ENCODE measurements around the gene FBL. TPM values are rescaled to one million over a fixed set of nuclear protein-coding genes. Genes with fewer than 3 reads are reported as not detected.
"Not testable (repeated sequence)": the region's sequence is repeated elsewhere in the genome, so short reads cannot be mapped to it uniquely, and the experiment has no call there.

Gene FBL
- total RNA-seq (100 to 1,000 TPM; 291 to 348 (median 299) TPM), total RNA-seq (70.2 to 289 (median 98.6) reads per million in 29 experiments)
- 334 TPM for total RNA-seq (2013)

GRCh38 chr19:39845933-39846677, at the start of gene FBL:
TSS of gene FBL (minus strand) at chr19:39846379. CDS start at chr19:39846300, 79 bp downstream.
- ATAC-seq (replicated peaks in 1 of 4) (peak; percentile 92 to 94 (median 94)), DNase-seq (peak; percentile 90 to 99 (median 96))
- WGBS (ENCODE audit: insufficient coverage): under 1% methylated on average over 57 of the region's 57 CpGs
- Mint-ChIP-seq H3K36me3 (no peaks in the 10 kb centered on the region), H3K27me3 (no peaks in the 10 kb centered on the region), H3K4me3 (peak within 1 kb of the TSS; percentile 83 to 87 (median 87)), H3K9me3 (no peaks in the 10 kb centered on the region), H3K27ac (peak within 1 kb of the TSS; percentile 91 to 95), H3K4me1 (peaks cover 50 to 55% (median 54%) of the 10 kb centered on the region in 3 donors)
- H3K27me3 ChIP-seq (replicated peaks in 1 of 2; ENCODE audit: control insufficient read depth in 2 of 2, extremely low read depth in 1 of 2, insufficient read depth in 2 of 2, low read length in 1 of 2): no peaks in the 10 kb centered on the region
- CTCF ChIA-PET: interaction anchor here (0.5 to 6.2 kb wide), 9 partner anchors 10 to 1709 kb away, joined by 3 to 69 read pairs (median 7); partner anchors contain the start of genes DYRK1B (in 1 of the 2) and PSMC4 (in 1 of the 2)
- H3K4me1 ChIP-seq (ENCODE audit: control insufficient read depth in 1 of 2, extremely low read depth in 1 of 2, insufficient read depth in 2 of 2, low read length in 2 of 2): peaks cover 7 to 44% of the 10 kb centered on the region in 2 experiments
- H3K4me3 ChIP-seq (ENCODE audit: control insufficient read depth in 1 of 2, extremely low read depth in 1 of 2, low read length in 1 of 2): peak within 1 kb of the TSS; percentile 85 to 92
- H3K9me3 ChIP-seq: no peaks in the 10 kb centered on the region
- H3K27ac ChIP-seq (ENCODE audit: low read length): peak within 1 kb of the TSS; percentile 92
- POLR2A ChIA-PET: interaction anchor here (0.5 to 3.0 kb wide), 3 partner anchors 12 to 124 kb away, joined by 4 to 14 read pairs (median 5); partner anchors contain the start of genes DYRK1B (in 1 of the 2) and PSMC4 (in 1 of the 2)
- H3K36me3 ChIP-seq (ENCODE audit: control insufficient read depth in 2 of 2, extremely low read depth in 1 of 2, insufficient read depth in 1 of 2, low read length in 1 of 2): no peaks in the 10 kb centered on the region

- H3K4me3 Mint-ChIP-seq; H3K9me3 ChIP-seq; DNase-seq; H3K27ac ChIP-seq (ENCODE audit: low read length); H3K4me3 ChIP-seq (ENCODE audit: control insufficient read depth in 1 of 2, extremely low read depth in 1 of 2, low read length in 1 of 2); H3K27me3 Mint-ChIP-seq; H3K27me3 ChIP-seq (replicated peaks in 1 of 2; ENCODE audit: control insufficient read depth in 2 of 2, extremely low read depth in 1 of 2, insufficient read depth in 2 of 2, low read length in 1 of 2); H3K9me3 Mint-ChIP-seq; ATAC-seq (replicated peaks in 1 of 4); POLR2A ChIA-PET; H3K36me3 Mint-ChIP-seq: not testable (repeated sequence)
- WGBS (ENCODE audit: insufficient coverage): 98% methylated on average over 6 of the region's 11 CpGs
- Histone ChIP-seq H3K36me3 (ENCODE audit: control insufficient read depth in 2 of 2, extremely low read depth in 1 of 2, insufficient read depth in 1 of 2, low read length in 1 of 2) (peaks cover 3 to 15% of the 10 kb centered on the region in 2 donors), H3K4me1 (ENCODE audit: control insufficient read depth in 1 of 2, extremely low read depth in 1 of 2, insufficient read depth in 2 of 2, low read length in 2 of 2) (peaks cover 0 to 19% of the 10 kb centered on the region in 2 experiments)
- H3K27ac Mint-ChIP-seq: peak overlapping the region in 1 of 2 donors; percentile 74
- H3K4me1 Mint-ChIP-seq: peaks cover 3 to 25% (median 15%) of the 10 kb centered on the region in 3 donors
- CTCF ChIA-PET: interaction anchor here in 1 of 2 donors (1.0 kb wide), 1 partner anchor 76 kb away, joined by 4 read pairs; the partner anchor contains the start of gene PSMC4
These were observed 48.9 kb upstream of the FBL start for GRCh38 chr19:39895096-39895495.

- H3K4me3 ChIP-seq (ENCODE audit: control insufficient read depth in 1 of 2, extremely low read depth in 1 of 2, low read length in 1 of 2); H3K27ac ChIP-seq (ENCODE audit: low read length); H3K9me3 ChIP-seq; H3K27ac Mint-ChIP-seq; DNase-seq; H3K4me3 Mint-ChIP-seq; H3K9me3 Mint-ChIP-seq; POLR2A ChIA-PET; ATAC-seq (replicated peaks in 1 of 4); H3K27me3 ChIP-seq (replicated peaks in 1 of 2; ENCODE audit: control insufficient read depth in 2 of 2, extremely low read depth in 1 of 2, insufficient read depth in 2 of 2, low read length in 1 of 2); H3K36me3 Mint-ChIP-seq; H3K27me3 Mint-ChIP-seq: not testable (repeated sequence)
- WGBS (ENCODE audit: insufficient coverage): 94% methylated on average over 7 of the region's 16 CpGs
- H3K4me1 Mint-ChIP-seq: peaks cover 3 to 25% (median 15%) of the 10 kb centered on the region in 3 donors
- Histone ChIP-seq H3K36me3 (ENCODE audit: control insufficient read depth in 2 of 2, extremely low read depth in 1 of 2, insufficient read depth in 1 of 2, low read length in 1 of 2) (peaks cover 3 to 15% of the 10 kb centered on the region in 2 donors), H3K4me1 (ENCODE audit: control insufficient read depth in 1 of 2, extremely low read depth in 1 of 2, insufficient read depth in 2 of 2, low read length in 2 of 2) (peaks cover 0 to 19% of the 10 kb centered on the region in 2 experiments)
- CTCF ChIA-PET: interaction anchor here in 1 of 2 donors (1.0 kb wide), 1 partner anchor 77 kb away, joined by 4 read pairs; the partner anchor contains the start of gene PSMC4
These were observed 48.0 kb upstream of the FBL start for GRCh38 chr19:39894236-39894606.

- POLR2A ChIA-PET: interaction anchor here in 1 of 2 donors (0.6 kb wide), 1 partner anchor 49 kb away, joined by 8 read pairs; no protein-coding TSS in a partner anchor
- H3K36me3 Mint-ChIP-seq; H3K9me3 Mint-ChIP-seq; H3K9me3 ChIP-seq; H3K27me3 ChIP-seq (replicated peaks in 1 of 2; ENCODE audit: control insufficient read depth in 2 of 2, extremely low read depth in 1 of 2, insufficient read depth in 2 of 2, low read length in 1 of 2); CTCF ChIA-PET; H3K27me3 Mint-ChIP-seq: not testable (repeated sequence)
- peak overlapping the region in 2 of 3 donors; percentile 2 to 47 for H3K4me3 Mint-ChIP-seq
- Histone ChIP-seq H3K27ac (ENCODE audit: low read length) (peak overlapping the region; percentile 21), H3K4me1 (ENCODE audit: control insufficient read depth in 1 of 2, extremely low read depth in 1 of 2, insufficient read depth in 2 of 2, low read length in 2 of 2) (peaks cover 0 to 19% of the 10 kb centered on the region in 2 experiments), H3K36me3 (ENCODE audit: control insufficient read depth in 2 of 2, extremely low read depth in 1 of 2, insufficient read depth in 1 of 2, low read length in 1 of 2) (peaks cover 3 to 15% of the 10 kb centered on the region in 2 donors), H3K4me3 (ENCODE audit: control insufficient read depth in 1 of 2, extremely low read depth in 1 of 2, low read length in 1 of 2) (peak overlapping the region in 1 of 2 donors; percentile 13)
- ATAC-seq (replicated peaks in 1 of 4) (peak; percentile 28 to 81 (median 60)), DNase-seq (peak in 33 of 35 experiments; percentile 25 to 89 (median 72))
- WGBS (ENCODE audit: insufficient coverage): 82% methylated on average over 5 of the region's 29 CpGs
- peak overlapping the region in 1 of 2 donors; percentile 82 for H3K27ac Mint-ChIP-seq
- H3K4me1 Mint-ChIP-seq: peaks cover 3 to 19% (median 13%) of the 10 kb centered on the region in 3 donors
These were observed 47.4 kb upstream of the FBL start for GRCh38 chr19:39893366-39894235.

- DNase-seq; H3K27me3 ChIP-seq (replicated peaks in 1 of 2; ENCODE audit: control insufficient read depth in 2 of 2, extremely low read depth in 1 of 2, insufficient read depth in 2 of 2, low read length in 1 of 2); H3K27ac Mint-ChIP-seq; CTCF ChIA-PET; ATAC-seq (replicated peaks in 1 of 4); H3K9me3 ChIP-seq; H3K27me3 Mint-ChIP-seq; H3K36me3 Mint-ChIP-seq; H3K9me3 Mint-ChIP-seq; POLR2A ChIA-PET; H3K4me3 ChIP-seq (ENCODE audit: control insufficient read depth in 1 of 2, extremely low read depth in 1 of 2, low read length in 1 of 2); H3K27ac ChIP-seq (ENCODE audit: low read length): not testable (repeated sequence)
- Histone ChIP-seq H3K36me3 (ENCODE audit: control insufficient read depth in 2 of 2, extremely low read depth in 1 of 2, insufficient read depth in 1 of 2, low read length in 1 of 2) (peaks cover 3 to 15% of the 10 kb centered on the region in 2 donors), H3K4me1 (ENCODE audit: control insufficient read depth in 1 of 2, extremely low read depth in 1 of 2, insufficient read depth in 2 of 2, low read length in 2 of 2) (peaks cover 0 to 14% of the 10 kb centered on the region in 2 experiments)
- H3K4me1 Mint-ChIP-seq: peaks cover 3 to 19% (median 13%) of the 10 kb centered on the region in 3 donors
- H3K4me3 Mint-ChIP-seq: peak overlapping the region in 1 of 3 donors; percentile 32
- WGBS (ENCODE audit: insufficient coverage): 88% methylated on average over 3 of the region's 5 CpGs
These were observed 46.3 kb upstream of the FBL start for GRCh38 chr19:39892506-39892902.
